Glutamatergic neuron (in vitro differentiated cells): Measurements from ENCODE around the gene EPB41L4A. TPM values are rescaled to one million over a fixed set of nuclear protein-coding genes. Genes with fewer than 3 reads are reported as not detected.
A peak's percentile ranks its signal among the peaks of the same experiment; 100 is the strongest.

Source experiments
- DNase-seq: peaks from one replicate; pipeline ENCODE4 v3.0.0; 2022
- H3K27ac Mint-ChIP-seq: one replicate; pipeline ENCODE4 v1.8.0; 2020; ENCODE audit warnings: mild to moderate bottlenecking, mixed read lengths, inconsistent platforms; ENCODE audit not compliant: unreplicated experiment
- H3K27me3 Mint-ChIP-seq: one replicate; pipeline ENCODE4 v1.8.0; 2020; ENCODE audit warnings: mild to moderate bottlenecking, moderate library complexity, mixed read lengths, inconsistent platforms; ENCODE audit not compliant: unreplicated experiment
- H3K36me3 Mint-ChIP-seq: one replicate; pipeline ENCODE4 v1.8.0; 2020; ENCODE audit warnings: mild to moderate bottlenecking, mixed read lengths, inconsistent platforms; ENCODE audit not compliant: unreplicated experiment
- H3K4me1 Mint-ChIP-seq: one replicate; pipeline ENCODE4 v1.8.0; 2020; ENCODE audit warnings: mild to moderate bottlenecking, low read depth, mixed read lengths, inconsistent platforms; ENCODE audit not compliant: unreplicated experiment
- H3K4me3 Mint-ChIP-seq: one replicate; pipeline ENCODE4 v1.8.0; 2020; ENCODE audit warnings: mild to moderate bottlenecking, mixed read lengths, inconsistent platforms; ENCODE audit not compliant: unreplicated experiment
- H3K9me3 Mint-ChIP-seq: one replicate; pipeline ENCODE4 v1.8.0; 2020; ENCODE audit warnings: mild to moderate bottlenecking, moderate library complexity, mixed read lengths, inconsistent platforms; ENCODE audit not compliant: unreplicated experiment
- total RNA-seq: library from RNA; stranded (reverse); fragmentation: NEBNext Ultra II Directional; extraction: Animal tissue kit (Norgen Biotek cat#: 25700); gene quantifications from one replicate; pipeline ENCODE4 v1.2.1, GENCODE V29; 2021; ENCODE audit not compliant: unreplicated experiment
- TF ChIP-seq, protein P1 (sequence below): fragments of 200-600 bp; sonication (generic); IDR thresholded peaks from one replicate; pipeline ENCODE4 v1.5.0; 2021; ENCODE audit not compliant: partially characterized antibody, unreplicated experiment

The EPB41L4A gene
- total RNA-seq, 1 donor from 2014 or later = 125 TPM

DNA sequence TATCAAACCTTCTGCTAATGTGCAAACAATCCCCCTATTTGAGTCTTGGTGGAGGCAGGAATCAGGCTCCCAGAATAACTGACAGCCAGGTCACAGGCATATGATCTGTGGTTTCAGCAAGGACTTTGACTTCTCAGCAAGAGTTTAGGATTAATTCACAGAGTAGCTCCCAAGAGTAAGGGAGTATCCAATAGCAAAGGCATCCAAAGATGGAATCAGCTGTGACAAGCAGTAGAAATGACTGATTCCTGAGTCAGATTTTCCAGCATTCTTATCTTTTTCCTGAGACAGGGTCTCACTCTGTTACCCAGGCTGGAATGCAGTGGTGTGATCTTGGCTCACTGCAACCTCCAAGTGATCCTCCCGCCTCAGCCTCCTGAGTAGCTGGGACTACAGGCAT, 108.3 kb downstream of the EPB41L4A start:
- no peaks in the 10 kb centered on the region for H3K9me3 Mint-ChIP-seq
- peaks cover 11% of the 10 kb centered on the region for H3K4me1 Mint-ChIP-seq
- no peak for DNase-seq
- no peaks in the 10 kb centered on the region for H3K36me3 Mint-ChIP-seq
- no peak overlapping the region for H3K27ac Mint-ChIP-seq
- H3K27me3 Mint-ChIP-seq = no peaks in the 10 kb centered on the region
- no peak overlapping the region for H3K4me3 Mint-ChIP-seq
- TF ChIP-seq, protein P1, sequence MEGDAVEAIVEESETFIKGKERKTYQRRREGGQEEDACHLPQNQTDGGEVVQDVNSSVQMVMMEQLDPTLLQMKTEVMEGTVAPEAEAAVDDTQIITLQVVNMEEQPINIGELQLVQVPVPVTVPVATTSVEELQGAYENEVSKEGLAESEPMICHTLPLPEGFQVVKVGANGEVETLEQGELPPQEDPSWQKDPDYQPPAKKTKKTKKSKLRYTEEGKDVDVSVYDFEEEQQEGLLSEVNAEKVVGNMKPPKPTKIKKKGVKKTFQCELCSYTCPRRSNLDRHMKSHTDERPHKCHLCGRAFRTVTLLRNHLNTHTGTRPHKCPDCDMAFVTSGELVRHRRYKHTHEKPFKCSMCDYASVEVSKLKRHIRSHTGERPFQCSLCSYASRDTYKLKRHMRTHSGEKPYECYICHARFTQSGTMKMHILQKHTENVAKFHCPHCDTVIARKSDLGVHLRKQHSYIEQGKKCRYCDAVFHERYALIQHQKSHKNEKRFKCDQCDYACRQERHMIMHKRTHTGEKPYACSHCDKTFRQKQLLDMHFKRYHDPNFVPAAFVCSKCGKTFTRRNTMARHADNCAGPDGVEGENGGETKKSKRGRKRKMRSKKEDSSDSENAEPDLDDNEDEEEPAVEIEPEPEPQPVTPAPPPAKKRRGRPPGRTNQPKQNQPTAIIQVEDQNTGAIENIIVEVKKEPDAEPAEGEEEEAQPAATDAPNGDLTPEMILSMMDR = no peak

DNA sequence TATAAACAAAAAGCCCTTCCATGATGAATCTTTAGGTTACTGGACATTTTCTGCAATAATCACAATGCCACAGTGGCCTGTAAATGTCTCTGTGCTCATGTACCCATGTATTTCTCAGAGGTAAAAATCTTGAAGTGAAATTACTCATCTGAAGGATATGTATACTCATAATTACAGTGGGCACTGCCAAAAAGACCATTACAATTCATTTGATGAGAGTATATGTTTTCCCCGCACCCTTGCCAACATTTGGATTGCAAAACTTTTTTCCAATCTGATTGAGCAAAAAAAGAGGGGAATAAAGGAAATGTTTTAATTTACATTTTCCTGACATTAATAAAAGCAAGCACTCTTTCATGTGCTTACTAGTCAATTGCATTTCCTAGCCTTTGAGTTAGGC, 110.5 kb downstream of the EPB41L4A start:
- Mint-ChIP-seq H3K27me3 (no peaks in the 10 kb centered on the region), H3K4me3 (no peak overlapping the region), H3K4me1 (peaks cover 15% of the 10 kb centered on the region), H3K27ac (no peak overlapping the region), H3K9me3 (no peaks in the 10 kb centered on the region), H3K36me3 (no peaks in the 10 kb centered on the region)
- no peak for DNase-seq
- TF ChIP-seq, protein P1 = no peak

DNA sequence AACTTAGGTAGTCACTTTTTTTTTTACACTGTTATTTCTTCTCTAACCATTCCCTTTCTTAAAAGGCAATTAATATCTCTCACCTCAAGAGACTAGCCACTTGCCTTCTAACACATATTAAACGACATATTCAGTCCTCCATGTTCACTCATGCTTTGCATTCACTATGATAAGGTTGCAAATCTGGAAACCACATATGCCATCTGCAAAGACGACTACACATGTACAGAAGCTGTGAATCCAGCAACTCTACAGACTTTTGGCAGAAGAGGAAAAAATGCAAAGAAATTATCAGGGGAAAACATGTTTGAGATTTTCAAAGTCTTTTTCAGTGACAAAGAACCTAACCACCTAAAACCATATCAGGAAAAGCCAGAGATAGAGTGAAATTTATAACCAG, 112.1 kb downstream of the EPB41L4A start:
- no peaks in the 10 kb centered on the region for H3K27me3 Mint-ChIP-seq
- no peak for DNase-seq
- no peak overlapping the region for H3K4me3 Mint-ChIP-seq
- H3K4me1 Mint-ChIP-seq = peaks cover 18% of the 10 kb centered on the region
- H3K27ac Mint-ChIP-seq = peak overlapping the region; percentile 0
- H3K9me3 Mint-ChIP-seq = no peaks in the 10 kb centered on the region
- TF ChIP-seq, protein P1 = no peak
- no peaks in the 10 kb centered on the region for H3K36me3 Mint-ChIP-seq

DNA sequence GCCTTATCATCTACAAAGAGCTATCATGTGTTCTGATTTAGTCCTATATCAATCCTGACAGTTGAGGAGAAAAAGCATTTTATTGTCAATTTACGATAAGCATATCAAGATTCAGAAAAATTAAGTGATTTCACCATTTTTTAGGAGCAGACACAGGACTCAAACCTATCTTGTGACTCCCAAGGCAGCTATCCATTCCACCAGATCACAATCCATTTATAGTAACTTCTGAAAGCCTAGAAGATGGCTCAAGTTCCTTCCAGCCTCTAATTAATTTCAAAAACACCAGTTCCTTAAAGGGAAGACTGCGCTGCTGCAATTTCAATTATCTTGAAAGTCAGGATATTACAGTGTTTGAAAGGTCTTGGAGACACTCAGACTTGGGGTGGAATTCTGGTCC, 114.3 kb downstream of the EPB41L4A start:
- no peaks in the 10 kb centered on the region for H3K9me3 Mint-ChIP-seq
- H3K36me3 Mint-ChIP-seq = peaks cover 7% of the 10 kb centered on the region
- no peaks in the 10 kb centered on the region for H3K27me3 Mint-ChIP-seq
- H3K4me3 Mint-ChIP-seq = no peak overlapping the region
- TF ChIP-seq, protein P1 = no peak
- no peak for DNase-seq
- H3K4me1 Mint-ChIP-seq = peaks cover 18% of the 10 kb centered on the region
- no peak overlapping the region for H3K27ac Mint-ChIP-seq

DNA sequence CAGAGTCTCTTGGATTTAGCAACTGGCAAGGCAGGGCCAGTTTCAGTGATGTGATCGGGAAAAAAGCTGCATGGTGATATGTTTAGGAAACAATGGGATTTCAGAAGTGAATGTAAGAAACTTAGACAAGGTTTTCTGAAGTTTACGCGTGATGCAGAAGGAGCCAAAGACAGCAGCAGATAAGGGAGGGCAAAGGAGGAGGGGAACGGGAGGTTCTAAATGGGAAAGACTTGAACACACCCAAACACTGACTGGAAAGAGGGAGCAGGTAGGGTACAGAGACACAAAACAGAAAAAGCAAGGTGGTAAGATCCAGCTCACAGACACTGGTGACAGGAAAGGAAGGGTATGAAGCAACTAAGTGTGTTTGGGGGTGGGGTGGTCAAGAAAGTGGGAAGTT, 115.4 kb downstream of the EPB41L4A start:
- Mint-ChIP-seq H3K9me3 (no peaks in the 10 kb centered on the region), H3K36me3 (peaks cover 15% of the 10 kb centered on the region), H3K4me3 (no peak overlapping the region), H3K27me3 (no peaks in the 10 kb centered on the region), H3K4me1 (peaks cover 15% of the 10 kb centered on the region), H3K27ac (no peak overlapping the region)
- TF ChIP-seq, protein P1 = no peak
- no peak for DNase-seq
